SK-N-SH treated with all-trans-retinoic acid at 6 μM for 48 hours (cell line): Measurements from ENCODE around the gene PAXIP1.

ENCODE experiments used
- ATAC-seq: fragments of 200-7000 bp; cut with Tn5 transposase; 3 replicates; pipeline ENCODE4 v1.9.1; 2020; ENCODE audit warnings: mild to moderate bottlenecking, moderate library complexity
- ARNTL ChIP-seq: fragments of 450-650 bp; formaldehyde crosslinking; IDR thresholded peaks from 2 replicates; pipeline ENCODE4 v1.5.0; 2020; ENCODE audit warnings: low read depth, mild to moderate bottlenecking, moderate library complexity, borderline replicate concordance
- CREB5 ChIP-seq: fragments of 250-450 bp; sonication (Bioruptor Pico); IDR thresholded peaks from 2 replicates; pipeline ENCODE4 v1.5.1; 2020; ENCODE audit warnings: low read depth, mild to moderate bottlenecking, moderate library complexity
- ESRRG ChIP-seq: fragments of 250-450 bp; sonication (Bioruptor Pico); IDR thresholded peaks from 2 replicates; pipeline ENCODE4 v1.6.1; 2021; ENCODE audit warnings: mild to moderate bottlenecking
- GLIS3 ChIP-seq: fragments of 250-450 bp; sonication (Bioruptor Pico); IDR thresholded peaks from 2 replicates; pipeline ENCODE4 v1.5.0; 2020; ENCODE audit warnings: mild to moderate bottlenecking, moderate library complexity
- ISL1 ChIP-seq: fragments of 250-450 bp; sonication (Bioruptor Pico); IDR thresholded peaks from 2 replicates; pipeline ENCODE4 v2.1.2; 2022; ENCODE audit warnings: mild to moderate bottlenecking, moderate library complexity
- OSR1 ChIP-seq: fragments of 250-450 bp; sonication (Bioruptor Pico); IDR thresholded peaks from 2 replicates; pipeline ENCODE4 v1.8.0; 2022; ENCODE audit warnings: moderate library complexity, mild to moderate bottlenecking, inconsistent platforms
- PATZ1 ChIP-seq: fragments of 250-450 bp; sonication (Bioruptor Pico); IDR thresholded peaks from 2 replicates; pipeline ENCODE4 v1.8.0; 2020; ENCODE audit warnings: mild to moderate bottlenecking, moderate library complexity, borderline replicate concordance
- PPARA ChIP-seq: fragments of 250-450 bp; sonication (Bioruptor Pico); IDR thresholded peaks from 2 replicates; pipeline ENCODE4 v1.5.0; 2020; ENCODE audit warnings: mild to moderate bottlenecking, borderline replicate concordance
- TCF4 ChIP-seq: fragments of 250-450 bp; sonication (Bioruptor Pico); IDR thresholded peaks from 2 replicates; pipeline ENCODE4 v1.8.0; 2021; ENCODE audit warnings: mild to moderate bottlenecking, moderate library complexity, borderline replicate concordance
- TOX ChIP-seq: fragments of 250-450 bp; sonication (Bioruptor Pico); IDR thresholded peaks from 2 replicates; pipeline ENCODE4 v1.8.0; 2021; ENCODE audit warnings: mild to moderate bottlenecking, moderate library complexity, borderline replicate concordance
- TSHZ2 ChIP-seq: fragments of 250-450 bp; sonication (Bioruptor Pico); IDR thresholded peaks from 2 replicates; pipeline ENCODE4 v1.5.0; 2020; ENCODE audit warnings: mild to moderate bottlenecking, moderate library complexity
- ZC3H10 ChIP-seq: fragments of 250-450 bp; sonication (Bioruptor Pico); IDR thresholded peaks from 2 replicates; pipeline ENCODE4 v1.5.1; 2021; ENCODE audit warnings: mild to moderate bottlenecking, moderate library complexity
- ZFP3 ChIP-seq: fragments of 250-450 bp; sonication (Bioruptor Pico); IDR thresholded peaks from 2 replicates; pipeline ENCODE4 v1.5.0; 2020; ENCODE audit warnings: mild to moderate bottlenecking, moderate library complexity
- ZFP30 ChIP-seq: fragments of 450-650 bp; formaldehyde crosslinking; IDR thresholded peaks from 2 replicates; pipeline ENCODE4 v1.5.0; 2022; ENCODE audit warnings: mild to moderate bottlenecking, moderate library complexity
- ZNF8 ChIP-seq: fragments of 450-650 bp; formaldehyde crosslinking; IDR thresholded peaks from 2 replicates; pipeline ENCODE4 v1.5.0; 2020; ENCODE audit warnings: mild to moderate bottlenecking, moderate library complexity

Gene PAXIP1

GRCh38 chr7:155002411-155003091, 373 bp downstream of the PAXIP1 start:
- ATAC-seq: peak; percentile 45
- no peak for TF ChIP-seq ESRRG (CRISPR knock-in tag)
- no peak for TF ChIP-seq CREB5
- TF ChIP-seq ISL1 (CRISPR knock-in tag): no peak
- no peak for TF ChIP-seq TSHZ2
- TF ChIP-seq ARNTL (CRISPR knock-in tag): no peak

- peak; percentile 22 for ATAC-seq
- TF ChIP-seq ZC3H10 (no peak), ESRRG (CRISPR knock-in tag) (no peak), ZNF8 (CRISPR knock-in tag) (no peak), PPARA (no peak), OSR1 (CRISPR knock-in tag) (no peak)
Observed at GRCh38 chr7:155001756-155002410, 1.0 kb downstream of the PAXIP1 start.

- ATAC-seq: no peak
Observed at GRCh38 chr7:155000795-155001194, 2.1 kb downstream of the PAXIP1 start.

More at GRCh38 chr7:155000795-155001194, 2.1 kb downstream of the PAXIP1 start:
- TF ChIP-seq OSR1 (CRISPR knock-in tag): no peak
- TF ChIP-seq ZNF8 (CRISPR knock-in tag): no peak
- TF ChIP-seq PATZ1 (CRISPR knock-in tag): no peak
- no peak for TF ChIP-seq ZC3H10
- no peak for TF ChIP-seq TOX
- TF ChIP-seq TSHZ2: no peak
- no peak for TF ChIP-seq TCF4 (CRISPR knock-in tag)
- no peak for TF ChIP-seq ARNTL (CRISPR knock-in tag)
- TF ChIP-seq ESRRG (CRISPR knock-in tag): no peak
- TF ChIP-seq ISL1 (CRISPR knock-in tag): no peak
- TF ChIP-seq GLIS3 (CRISPR knock-in tag): no peak
- TF ChIP-seq ZFP30 (CRISPR knock-in tag): no peak
- no peak for TF ChIP-seq ZFP3
